Muscle layer of duodenum (tissue), 2 donors: ENCODE measurements around the gene KAZN.

ENCODE experiments used
- H3K27ac ChIP-seq: one replicate; pipeline ENCODE4 v1.7.0; 2013; ENCODE audit warnings: mild to moderate bottlenecking, low read length
- H3K27me3 ChIP-seq: one replicate; pipeline ENCODE4 v1.7.0; 2013; ENCODE audit warnings: low read depth, mild to moderate bottlenecking, control low read depth, low read length
- H3K36me3 ChIP-seq, 2 donors: one replicate each; pipeline ENCODE4 v1.7.0; 2013; ENCODE audit warnings: low read length in 2 of 2, control low read depth in 1 of 2, mild to moderate bottlenecking in 1 of 2; ENCODE audit not compliant: insufficient read depth in 2 of 2, control insufficient read depth in 1 of 2
- H3K4me1 ChIP-seq, 2 donors: one replicate each; pipeline ENCODE4 v1.7.0; 2013; ENCODE audit warnings: low read length in 2 of 2, mild to moderate bottlenecking in 2 of 2, control low read depth in 1 of 2, moderate library complexity in 1 of 2; ENCODE audit not compliant: insufficient read depth in 2 of 2, control insufficient read depth in 1 of 2
- H3K4me3 ChIP-seq, 2 donors: one replicate each; pipeline ENCODE4 v1.7.0; 2013; ENCODE audit warnings: low read length in 2 of 2, low read depth in 1 of 2, mild to moderate bottlenecking in 1 of 2
- H3K9me3 ChIP-seq, 2 donors: one replicate each; pipeline ENCODE4 v1.7.0; 2013; ENCODE audit warnings: low read length in 2 of 2, control low read depth in 1 of 2, mild to moderate bottlenecking in 1 of 2; ENCODE audit not compliant: control insufficient read depth in 1 of 2
- donor health status: healthy.

Gene KAZN

GRCh38 chr1:14993414-14993813 lies 394.9 kb downstream of the KAZN start:
- Histone ChIP-seq H3K4me3 (no peak overlapping the region), H3K27me3 (no peaks in the 10 kb centered on the region), H3K4me1 (peaks cover 0 to 3% of the 10 kb centered on the region in 2 donors), H3K36me3 (no peaks in the 10 kb centered on the region), H3K9me3 (no peaks in the 10 kb centered on the region), H3K27ac (no peak overlapping the region)

GRCh38 chr1:14994148-14994547 lies 395.7 kb downstream of the KAZN start:
- no peaks in the 10 kb centered on the region for H3K27me3 ChIP-seq
- no peak overlapping the region for H3K27ac ChIP-seq
- no peaks in the 10 kb centered on the region for H3K4me1 ChIP-seq
- no peaks in the 10 kb centered on the region for H3K9me3 ChIP-seq
- no peaks in the 10 kb centered on the region for H3K36me3 ChIP-seq
- H3K4me3 ChIP-seq = no peak overlapping the region

GRCh38 chr1:14994841-14995437 lies 396.5 kb downstream of the KAZN start:
- no peaks in the 10 kb centered on the region for H3K9me3 ChIP-seq
- H3K36me3 ChIP-seq = no peaks in the 10 kb centered on the region
- no peak overlapping the region for H3K27ac ChIP-seq
- no peaks in the 10 kb centered on the region for H3K4me1 ChIP-seq
- no peaks in the 10 kb centered on the region for H3K27me3 ChIP-seq
- no peak overlapping the region for H3K4me3 ChIP-seq

GRCh38 chr1:14996133-14997050 lies 397.9 kb downstream of the KAZN start:
- H3K4me3 ChIP-seq = no peak overlapping the region
- H3K4me1 ChIP-seq = no peaks in the 10 kb centered on the region
- no peak overlapping the region for H3K27ac ChIP-seq
- no peaks in the 10 kb centered on the region for H3K9me3 ChIP-seq
- no peaks in the 10 kb centered on the region for H3K27me3 ChIP-seq
- no peaks in the 10 kb centered on the region for H3K36me3 ChIP-seq

- H3K27me3 ChIP-seq = no peaks in the 10 kb centered on the region
- H3K4me3 ChIP-seq = no peak overlapping the region
- H3K36me3 ChIP-seq = no peaks in the 10 kb centered on the region
- no peak overlapping the region for H3K27ac ChIP-seq
- no peaks in the 10 kb centered on the region for H3K9me3 ChIP-seq
- no peaks in the 10 kb centered on the region for H3K4me1 ChIP-seq
These were observed 399.3 kb downstream of the KAZN start for GRCh38 chr1:14997646-14998276.

GRCh38 chr1:14999441-14999840 lies 401.0 kb downstream of the KAZN start:
- Histone ChIP-seq H3K4me3 (no peak overlapping the region), H3K27me3 (no peaks in the 10 kb centered on the region), H3K27ac (no peak overlapping the region)

GRCh38 chr1:15000030-15000429 lies 401.5 kb downstream of the KAZN start:
- Histone ChIP-seq H3K27me3 (no peaks in the 10 kb centered on the region), H3K27ac (no peak overlapping the region), H3K4me3 (no peak overlapping the region), H3K36me3 (no peaks in the 10 kb centered on the region), H3K9me3 (no peaks in the 10 kb centered on the region), H3K4me1 (no peaks in the 10 kb centered on the region)

More at GRCh38 chr1:14999441-14999840, 401.0 kb downstream of the KAZN start:
- no peaks in the 10 kb centered on the region for H3K36me3 ChIP-seq
- no peaks in the 10 kb centered on the region for H3K4me1 ChIP-seq
- no peaks in the 10 kb centered on the region for H3K9me3 ChIP-seq

- Histone ChIP-seq H3K9me3 (no peaks in the 10 kb centered on the region), H3K4me1 (no peaks in the 10 kb centered on the region), H3K27me3 (no peaks in the 10 kb centered on the region), H3K36me3 (no peaks in the 10 kb centered on the region), H3K4me3 (no peak overlapping the region), H3K27ac (no peak overlapping the region)
These were observed 402.2 kb downstream of the KAZN start for GRCh38 chr1:15000671-15001070.

- no peaks in the 10 kb centered on the region for H3K27me3 ChIP-seq
- no peaks in the 10 kb centered on the region for H3K4me1 ChIP-seq
- H3K36me3 ChIP-seq = no peaks in the 10 kb centered on the region
- no peak overlapping the region for H3K27ac ChIP-seq
- no peak overlapping the region for H3K4me3 ChIP-seq
- H3K9me3 ChIP-seq = no peaks in the 10 kb centered on the region
These were observed 402.9 kb downstream of the KAZN start for GRCh38 chr1:15001317-15001915.

GRCh38 chr1:15002325-15002724 lies 403.8 kb downstream of the KAZN start:
- H3K9me3 ChIP-seq = no peaks in the 10 kb centered on the region
- no peak overlapping the region for H3K27ac ChIP-seq
- H3K4me3 ChIP-seq = no peak overlapping the region
- H3K4me1 ChIP-seq = peaks cover 0 to 4% of the 10 kb centered on the region in 2 donors
- H3K36me3 ChIP-seq = no peaks in the 10 kb centered on the region
- H3K27me3 ChIP-seq = no peaks in the 10 kb centered on the region

GRCh38 chr1:15004396-15004795 lies 405.9 kb downstream of the KAZN start:
- Histone ChIP-seq H3K36me3 (no peaks in the 10 kb centered on the region), H3K27ac (no peak overlapping the region), H3K27me3 (no peaks in the 10 kb centered on the region), H3K4me3 (no peak overlapping the region), H3K4me1 (peaks cover 5 to 7% of the 10 kb centered on the region in 2 donors), H3K9me3 (no peaks in the 10 kb centered on the region)
